Endothelial cell of umbilical vein (primary cell): Measurements from ENCODE around the gene REPS1. TPM values are rescaled to one million over a fixed set of nuclear protein-coding genes. Genes with fewer than 3 reads are reported as not detected.

Experiments
- BruUV-seq: library from RNA; stranded (reverse); fragments of 400-500 nt; replicated peaks from 2 replicates; lab custom pipeline; 2021; lab: Mats Ljungman, UMichigan
- CTCF ChIA-PET: fragments of 300-600, 350-600 bp; sonication (Branson Sonifier 250); formaldehyde crosslinking; loops from one replicate; lab custom pipeline; 2021; ENCODE audit warnings: antibody characterized with exemption, inconsistent platforms; lab: Charles Lee
- POLR2A ChIA-PET: fragments of 300-600, 350-600 bp; sonication (Branson Sonifier 250); formaldehyde crosslinking; loops from one replicate; lab custom pipeline; 2021; ENCODE audit warnings: antibody characterized with exemption, inconsistent platforms; lab: Charles Lee
- DNase-seq: peaks from one replicate; pipeline ENCODE4 v3.0.0-alpha.2; 2011; ENCODE audit warnings: low read depth, low spot score
- FAIRE-seq: peaks from 2 replicates; lab custom pipeline; 2011; peaks lifted over from hg19 to GRCh38; lab: Jason Lieb, UNC
- H2AFZ ChIP-seq: 2 replicates; pipeline ENCODE4 v1.6.0; 2012; ENCODE audit warnings: low read depth, low read length, control low read depth, inconsistent platforms
- H3K27ac ChIP-seq: 2 replicates; pipeline ENCODE4 v1.5.1; 2011; ENCODE audit warnings: low read depth, mild to moderate bottlenecking, control low read depth, low read length, moderate library complexity; ENCODE audit not compliant: insufficient read depth
- H3K27me3 ChIP-seq, 2 experiments: 2 replicates each; pipeline versions ENCODE4 v1.6.0 to v1.6.1; 2011; ENCODE audit warnings: low read length in 2 of 2, mixed read lengths in 1 of 2; ENCODE audit not compliant: control insufficient read depth in 2 of 2, insufficient read depth in 2 of 2
- H3K36me3 ChIP-seq, 2 experiments: 2 replicates in 1 of 2; 3 replicates in 1 of 2; pipeline ENCODE4 v1.5.1; 2011; ENCODE audit warnings: low read length in 2 of 2, mild to moderate bottlenecking in 1 of 2, moderate library complexity in 1 of 2; ENCODE audit not compliant: control insufficient read depth in 2 of 2, insufficient read depth in 2 of 2; ENCODE audit errors: extremely low read depth in 1 of 2
- H3K4me1 ChIP-seq: 3 replicates; pipeline ENCODE4 v1.5.1; 2011; ENCODE audit warnings: mild to moderate bottlenecking, low read length; ENCODE audit not compliant: control insufficient read depth, insufficient read depth; ENCODE audit errors: extremely low read depth
- H3K4me2 ChIP-seq: 2 replicates; pipeline ENCODE4 v1.6.1; 2011; ENCODE audit warnings: low read length, control low read depth, mixed read lengths; ENCODE audit not compliant: insufficient read depth
- H3K4me3 ChIP-seq, 3 experiments: fragments of 200-600 bp in 1 of 3; sonication (generic), shearing (Covaris generic) in 1 of 3; replicated peaks in 1 of 3; 2 replicates each; pipeline ENCODE4 v1.5.1; 2011 to 2016; ENCODE audit warnings: control low read depth in 3 of 3, low read length in 3 of 3, mild to moderate bottlenecking in 2 of 3, inconsistent platforms in 1 of 3, low read depth in 1 of 3, moderate library complexity in 1 of 3; ENCODE audit not compliant: insufficient read depth in 1 of 3
- H3K79me2 ChIP-seq: 2 replicates; pipeline ENCODE4 v1.6.0; 2012; ENCODE audit warnings: low read length, inconsistent platforms; ENCODE audit not compliant: control insufficient read depth, insufficient read depth
- H3K9ac ChIP-seq: replicated peaks from 2 replicates; pipeline ENCODE3; 2011; ENCODE audit warnings: low read length, control low read depth; ENCODE audit not compliant: insufficient read depth; ENCODE audit errors: extremely low read depth
- H3K9me1 ChIP-seq: replicated peaks from 3 replicates; pipeline ENCODE4 v1.6.0; 2011; ENCODE audit warnings: mild to moderate bottlenecking, low read length; ENCODE audit not compliant: control insufficient read depth, insufficient read depth; ENCODE audit errors: extremely low read depth
- H3K9me3 ChIP-seq: replicated peaks from 2 replicates; pipeline ENCODE4 v1.5.1; 2012; ENCODE audit warnings: low read length, inconsistent platforms; ENCODE audit not compliant: control insufficient read depth, insufficient read depth
- H4K20me1 ChIP-seq: replicated peaks from 2 replicates; pipeline ENCODE3; 2011; ENCODE audit warnings: mild to moderate bottlenecking, low read length; ENCODE audit not compliant: control insufficient read depth, insufficient read depth; ENCODE audit errors: extremely low read depth
- CTCF ChIP-seq, 2 donors: IDR thresholded peaks; 1 replicate in 1 of 2; 2 replicates in 1 of 2; pipeline ENCODE4 v1.5.1; 2011; ENCODE audit warnings: low read length in 2 of 2, mild to moderate bottlenecking in 2 of 2, moderate library complexity in 2 of 2, control low read depth in 1 of 2, inconsistent platforms in 1 of 2, low read depth in 1 of 2; ENCODE audit not compliant: insufficient read depth in 1 of 2; ENCODE audit errors: extremely low read depth in 1 of 2
- EZH2 ChIP-seq: IDR thresholded peaks from 2 replicates; pipeline ENCODE4 v1.6.1; 2012; ENCODE audit warnings: borderline replicate concordance, low read depth, mild to moderate bottlenecking, moderate library complexity, low read length, inconsistent platforms; ENCODE audit not compliant: severe bottlenecking
- FOS ChIP-seq: IDR thresholded peaks from 2 replicates; pipeline ENCODE4 v1.6.1; 2011; ENCODE audit warnings: mild to moderate bottlenecking, low read length, moderate library complexity, borderline replicate concordance; ENCODE audit not compliant: insufficient read depth
- GATA2 ChIP-seq: IDR thresholded peaks from 2 replicates; pipeline ENCODE4 v1.7.0; 2011; ENCODE audit warnings: low read depth, mild to moderate bottlenecking, moderate library complexity, mixed read lengths, low read length; ENCODE audit not compliant: insufficient read length, insufficient read depth
- JUN ChIP-seq: IDR thresholded peaks from 2 replicates; pipeline ENCODE4 v1.6.1; 2011; ENCODE audit warnings: borderline replicate concordance, low read depth; ENCODE audit not compliant: insufficient read length, insufficient read depth
- MAX ChIP-seq: IDR thresholded peaks from 2 replicates; pipeline ENCODE4 v1.6.1; 2011; ENCODE audit not compliant: insufficient read depth, insufficient read length
- MYC ChIP-seq: IDR thresholded peaks from one replicate; pipeline ENCODE4 v1.6.1; 2011; ENCODE audit warnings: mild to moderate bottlenecking, low read depth, low read length
- POLR2A ChIP-seq: IDR thresholded peaks from 2 replicates; pipeline ENCODE4 v1.6.1; 2012; ENCODE audit warnings: low read depth, mild to moderate bottlenecking, control low read depth, low read length
- POLR2AphosphoS5 ChIP-seq: IDR thresholded peaks from 2 replicates; pipeline ENCODE4 v1.6.1; 2012; ENCODE audit warnings: low read depth, mild to moderate bottlenecking, control low read depth, low read length, moderate library complexity; ENCODE audit not compliant: insufficient read depth
- dilution Hi-C: fragments of 300-500 bp; cut with MboI; formaldehyde crosslinking; loops from one replicate; pipeline ENCODE4 v1.15.0; 2019; ENCODE audit warnings: low sequenced_read_pairs; ENCODE audit not compliant: extremely low pct_ligation_motif_present
- intact Hi-C: fragments of 100-400 bp; cut with micrococcal nuclease; formaldehyde crosslinking; loops from one replicate; pipeline ENCODE4 v1.10.0; 2022
- polyA plus RNA-seq, 4 experiments: library from polyadenylated mRNA; depleted of rRNA in 3 of 4; stranded (reverse) in 3 of 4; unstranded in 1 of 4; fragments of >200 nt; gene quantifications; 2 replicates each; pipeline versions ENCODE4 v1.2.1 to v1.2.3, GENCODE V29; 2011 to 2012; ENCODE audit warnings: missing spikeins in 1 of 4
- total RNA-seq: library from RNA; stranded (reverse); gene quantifications from 2 replicates; pipeline ENCODE4 v1.2.3, GENCODE V29; 2021

Gene REPS1
- total and polyA plus RNA-seq, 2 donors (not counting 3 experiments of a cell fraction or from before 2014, with no cell fraction given) = 20.6 to 35.0 TPM

- Histone ChIP-seq H3K9me1 (no peaks in the 10 kb centered on the region), H2AFZ (peak overlapping the region; percentile 83), H3K4me2 (peak overlapping the region; percentile 77), H3K9me3 (no peaks in the 10 kb centered on the region), H3K27me3 (peaks cover 0 to 3% of the 10 kb centered on the region in 2 experiments), H4K20me1 (peaks cover 4% of the 10 kb centered on the region), H3K9ac (peak overlapping the region; percentile 92), H3K4me3 (peak overlapping the region in 2 of 3 experiments; percentile 44 to 97), H3K4me1 (peaks cover 12% of the 10 kb centered on the region), H3K36me3 (no peaks in the 10 kb centered on the region), H3K79me2 (peaks cover 42% of the 10 kb centered on the region), H3K27ac (no peak overlapping the region)
- TF ChIP-seq POLR2AphosphoS5 (no peak), GATA2 (peak; percentile 4)
- ChIA-PET CTCF (interaction anchor here (1.0 to 7.7 kb wide), 10 partner anchors 13 to 400 kb away, joined by 3 to 78 read pairs (median 6); no protein-coding TSS in a partner anchor), POLR2A (no interaction called here)
- no TSS peak for BruUV-seq
- dilution Hi-C loops = no loop called here
- DNase-seq (no peak), FAIRE-seq (no peak)
- intact Hi-C loops = loop anchor here (1.0 to 5.0 kb wide), 13 partner anchors 17 to 872 kb away; partner anchors contain the start of genes ABRACL and CCDC28A
Observed at GRCh38 chr6:138988469-138988834, 399 bp upstream of the REPS1 start.

GRCh38 chr6:138987080-138987642, 892 bp downstream of the REPS1 start:
- H3K4me3 ChIP-seq = peak overlapping the region; percentile 52 to 97 (median 66)
- dilution Hi-C loops (no loop called here), intact Hi-C loops (loop anchor here (5.0 kb wide), 3 partner anchors 80 to 575 kb away; no protein-coding TSS in a partner anchor)
- H3K4me2 ChIP-seq = peak overlapping the region; percentile 90
- H4K20me1 ChIP-seq = peaks cover 4% of the 10 kb centered on the region
- peak overlapping the region; percentile 58 for H3K27ac ChIP-seq
- no peaks in the 10 kb centered on the region for H3K9me1 ChIP-seq
- peak overlapping the region; percentile 92 for H3K9ac ChIP-seq
- DNase-seq (peak; percentile 34), FAIRE-seq (peak; percentile 59)
- no peaks in the 10 kb centered on the region for H3K27me3 ChIP-seq
- TF ChIP-seq EZH2 (no peak), POLR2AphosphoS5 (no peak), FOS (no peak), MAX (no peak), GATA2 (no peak), JUN (no peak), POLR2A (no peak), CTCF (IDR thresholded peaks at IDR 0.05; ENCODE audit: extremely low read depth in 1 of 2, insufficient read depth in 1 of 2, low read depth in 1 of 2, low read length in 2 of 2) (no peak), MYC (no peak)
- ChIA-PET CTCF (interaction anchor here (0.6 to 7.7 kb wide), 9 partner anchors 12 to 378 kb away, joined by 3 to 78 read pairs (median 6); no protein-coding TSS in a partner anchor), POLR2A (interaction anchor here (0.7 to 0.8 kb wide), 2 partner anchors 17 to 36 kb away, joined by 3 read pairs; no protein-coding TSS in a partner anchor)
- peaks cover 12% of the 10 kb centered on the region for H3K4me1 ChIP-seq
- BruUV-seq = no TSS peak
- no peaks in the 10 kb centered on the region for H3K9me3 ChIP-seq
- H2AFZ ChIP-seq = peak overlapping the region; percentile 69
- peaks cover 54% of the 10 kb centered on the region for H3K79me2 ChIP-seq
- no peaks in the 10 kb centered on the region for H3K36me3 ChIP-seq
